8988T (cell line): ENCODE results near the gene ERG.

Experiments
- DNase-seq: peaks from one replicate; pipeline ENCODE4 v3.0.0; 2011

Gene ERG

GRCh38 chr21:38499296-38499695 lies 1.0 kb upstream of the ERG start:
- no peak for DNase-seq

GRCh38 chr21:38496224-38496623 lies 2.1 kb downstream of the ERG start:
- DNase-seq: no peak

- no peak for DNase-seq
Measured at GRCh38 chr21:38495696-38496095, 2.6 kb downstream of the ERG start.

- DNase-seq: no peak
Measured at GRCh38 chr21:38495242-38495641, 3.0 kb downstream of the ERG start.

- no peak for DNase-seq
Measured at GRCh38 chr21:38494703-38495102, 3.6 kb downstream of the ERG start.

GRCh38 chr21:38494251-38494642 lies 4.0 kb downstream of the ERG start:
- DNase-seq: no peak

GRCh38 chr21:38493549-38494250 lies 4.6 kb downstream of the ERG start:
- no peak for DNase-seq

GRCh38 chr21:38492007-38492406 lies 6.3 kb downstream of the ERG start:
- no peak for DNase-seq

- no peak for DNase-seq
Measured at GRCh38 chr21:38491536-38491935, 6.7 kb downstream of the ERG start.

GRCh38 chr21:38490411-38491020 lies 7.8 kb downstream of the ERG start:
- no peak for DNase-seq

- no peak for DNase-seq
Measured at GRCh38 chr21:38489729-38490128, 8.5 kb downstream of the ERG start.

GRCh38 chr21:38489271-38489652 lies 9.0 kb downstream of the ERG start:
- no peak for DNase-seq

- no peak for DNase-seq
Measured at GRCh38 chr21:38488640-38489270, 9.5 kb downstream of the ERG start.

GRCh38 chr21:38487901-38488639 lies 10.2 kb downstream of the ERG start:
- no peak for DNase-seq

- no peak for DNase-seq
Measured at GRCh38 chr21:38486706-38487105, 11.6 kb downstream of the ERG start.

- DNase-seq: no peak
Measured at GRCh38 chr21:38486221-38486620, 12.1 kb downstream of the ERG start.

GRCh38 chr21:38479641-38480525 lies 18.4 kb downstream of the ERG start:
- no peak for DNase-seq

- DNase-seq: no peak
Measured at GRCh38 chr21:38478782-38479181, 19.5 kb downstream of the ERG start.

GRCh38 chr21:38477226-38477625 lies 21.1 kb downstream of the ERG start:
- DNase-seq: no peak

GRCh38 chr21:38476385-38476784 lies 21.9 kb downstream of the ERG start:
- no peak for DNase-seq

- DNase-seq: no peak
Measured at GRCh38 chr21:38475519-38475918, 22.8 kb downstream of the ERG start.

GRCh38 chr21:38474796-38475195 lies 23.5 kb downstream of the ERG start:
- DNase-seq: no peak

- DNase-seq: no peak
Measured at GRCh38 chr21:38474124-38474523, 24.2 kb downstream of the ERG start.
